ENCODE measurements around the gene WWOX. TPM values are rescaled to one million over a fixed set of nuclear protein-coding genes. Genes with fewer than 3 reads are reported as not detected.

WWOX gene
- total RNA-seq, 1 experiment from 2014 or later = 15.6 TPM

DNA sequence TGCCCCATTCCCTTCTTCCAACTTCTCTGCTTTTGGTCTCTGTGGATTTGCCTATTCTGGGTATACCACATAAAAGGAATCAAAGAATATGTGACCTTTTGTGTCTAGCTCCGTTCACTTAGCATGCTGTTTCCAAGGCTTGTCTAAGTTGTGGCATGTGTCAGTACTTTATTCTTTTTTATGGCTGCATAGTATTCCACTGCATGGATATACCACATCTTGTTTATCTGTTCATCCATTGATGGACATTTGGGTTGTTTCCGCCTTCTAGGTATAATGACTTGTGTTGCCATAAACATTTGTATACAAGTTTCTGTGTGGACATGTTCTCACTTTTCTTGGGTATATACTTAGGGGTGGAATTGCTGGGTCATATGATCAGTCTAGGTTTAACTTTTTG lies 1068.4 kb downstream of the WWOX start:
- Histone ChIP-seq H3K18ac (ENCODE audit: insufficient read length, low read depth, low read length) (no peak overlapping the region), H4K20me1 (ENCODE audit: control insufficient read depth, insufficient read depth, insufficient read length) (no peaks in the 10 kb centered on the region), H3K14ac (ENCODE audit: insufficient read depth, low read length) (no peak overlapping the region), H3K56ac (ENCODE audit: insufficient read length, low read depth, low read length) (no peak overlapping the region), H4K5ac (ENCODE audit: insufficient read length, low read depth, low read length) (no peak overlapping the region), H3K9me3 (ENCODE audit: control insufficient read depth, low read depth, low read length) (no peaks in the 10 kb centered on the region), H3T11ph (ENCODE audit: low read length) (no peak overlapping the region), H3K79me1 (ENCODE audit: insufficient read depth, low read depth, low read length, poor library complexity, severe bottlenecking) (no peaks in the 10 kb centered on the region), H2BK12ac (ENCODE audit: insufficient read length, low read depth, low read length) (no peak overlapping the region), H4K91ac (ENCODE audit: insufficient read length, low read depth, low read length) (no peak overlapping the region), H3K4ac (ENCODE audit: low read depth, low read length) (no peak overlapping the region), H2BK120ac (ENCODE audit: low read depth, low read length, poor library complexity, severe bottlenecking) (no peak overlapping the region), H3K23ac (ENCODE audit: insufficient read length, low read depth, low read length) (no peak overlapping the region), H4K8ac (replicated peaks; ENCODE audit: insufficient read length, low read depth, low read length) (no peak overlapping the region), H3K27me3 (ENCODE audit: insufficient read depth, low read length) (no peaks in the 10 kb centered on the region), H2AFZ (ENCODE audit: low read length) (no peak overlapping the region), H3K79me2 (ENCODE audit: insufficient read depth, low read length) (no peaks in the 10 kb centered on the region), H3K9ac (ENCODE audit: extremely low read depth, insufficient read length, low read length) (no peak overlapping the region), H2AK5ac (ENCODE audit: insufficient read length, low read length) (no peak overlapping the region), H2BK20ac (ENCODE audit: low read depth, low read length, poor library complexity, severe bottlenecking) (no peak overlapping the region), H3K4me2 (ENCODE audit: insufficient read depth, insufficient read length, low read length) (no peak overlapping the region), H2BK15ac (ENCODE audit: low read depth, low read length) (no peak overlapping the region), H3K4me1 (ENCODE audit: insufficient read depth, low read length) (peaks cover 18% of the 10 kb centered on the region; the same call in 1 of the 2 replicates), H3K27ac (ENCODE audit: insufficient read length, low read depth, low read length) (no peak overlapping the region), H3K23me2 (ENCODE audit: insufficient read length, low read depth, low read length, poor library complexity, severe bottlenecking) (no peaks in the 10 kb centered on the region), H2BK5ac (ENCODE audit: insufficient read length, low read length) (no peak overlapping the region)
- no peaks in the 10 kb centered on the region for H3K27me3 Mint-ChIP-seq (ENCODE audit: low read depth)
- no peak for DNase-seq
- no CpG with 5 or more reads among the region's 2 CpGs for WGBS (ENCODE audit: extremely low coverage, insufficient read length, low lambda C conversion rate)
- H3K27ac Mint-ChIP-seq = peak overlapping the region in 1 of 3 experiments; percentile 53; a peak in 1 of 7 replicates
- H3K9me3 Mint-ChIP-seq = peaks cover 11 to 12% of the 10 kb centered on the region in 2 experiments
- peaks cover 8 to 13% (median 12%) of the 10 kb centered on the region in 3 experiments for H3K36me3 Mint-ChIP-seq (ENCODE audit: insufficient read depth in 1 of 3, low read depth in 3 of 3)
- peaks cover 47 to 49% of the 10 kb centered on the region in 2 experiments for H3K4me1 Mint-ChIP-seq
- TF ChIP-seq, protein P1, sequence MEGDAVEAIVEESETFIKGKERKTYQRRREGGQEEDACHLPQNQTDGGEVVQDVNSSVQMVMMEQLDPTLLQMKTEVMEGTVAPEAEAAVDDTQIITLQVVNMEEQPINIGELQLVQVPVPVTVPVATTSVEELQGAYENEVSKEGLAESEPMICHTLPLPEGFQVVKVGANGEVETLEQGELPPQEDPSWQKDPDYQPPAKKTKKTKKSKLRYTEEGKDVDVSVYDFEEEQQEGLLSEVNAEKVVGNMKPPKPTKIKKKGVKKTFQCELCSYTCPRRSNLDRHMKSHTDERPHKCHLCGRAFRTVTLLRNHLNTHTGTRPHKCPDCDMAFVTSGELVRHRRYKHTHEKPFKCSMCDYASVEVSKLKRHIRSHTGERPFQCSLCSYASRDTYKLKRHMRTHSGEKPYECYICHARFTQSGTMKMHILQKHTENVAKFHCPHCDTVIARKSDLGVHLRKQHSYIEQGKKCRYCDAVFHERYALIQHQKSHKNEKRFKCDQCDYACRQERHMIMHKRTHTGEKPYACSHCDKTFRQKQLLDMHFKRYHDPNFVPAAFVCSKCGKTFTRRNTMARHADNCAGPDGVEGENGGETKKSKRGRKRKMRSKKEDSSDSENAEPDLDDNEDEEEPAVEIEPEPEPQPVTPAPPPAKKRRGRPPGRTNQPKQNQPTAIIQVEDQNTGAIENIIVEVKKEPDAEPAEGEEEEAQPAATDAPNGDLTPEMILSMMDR (conservative IDR thresholded peaks at IDR 0.05) = no peak
- H3K4me3 Mint-ChIP-seq = no peak overlapping the region
